ENCODE measurements around the gene NBR1.

DNA sequence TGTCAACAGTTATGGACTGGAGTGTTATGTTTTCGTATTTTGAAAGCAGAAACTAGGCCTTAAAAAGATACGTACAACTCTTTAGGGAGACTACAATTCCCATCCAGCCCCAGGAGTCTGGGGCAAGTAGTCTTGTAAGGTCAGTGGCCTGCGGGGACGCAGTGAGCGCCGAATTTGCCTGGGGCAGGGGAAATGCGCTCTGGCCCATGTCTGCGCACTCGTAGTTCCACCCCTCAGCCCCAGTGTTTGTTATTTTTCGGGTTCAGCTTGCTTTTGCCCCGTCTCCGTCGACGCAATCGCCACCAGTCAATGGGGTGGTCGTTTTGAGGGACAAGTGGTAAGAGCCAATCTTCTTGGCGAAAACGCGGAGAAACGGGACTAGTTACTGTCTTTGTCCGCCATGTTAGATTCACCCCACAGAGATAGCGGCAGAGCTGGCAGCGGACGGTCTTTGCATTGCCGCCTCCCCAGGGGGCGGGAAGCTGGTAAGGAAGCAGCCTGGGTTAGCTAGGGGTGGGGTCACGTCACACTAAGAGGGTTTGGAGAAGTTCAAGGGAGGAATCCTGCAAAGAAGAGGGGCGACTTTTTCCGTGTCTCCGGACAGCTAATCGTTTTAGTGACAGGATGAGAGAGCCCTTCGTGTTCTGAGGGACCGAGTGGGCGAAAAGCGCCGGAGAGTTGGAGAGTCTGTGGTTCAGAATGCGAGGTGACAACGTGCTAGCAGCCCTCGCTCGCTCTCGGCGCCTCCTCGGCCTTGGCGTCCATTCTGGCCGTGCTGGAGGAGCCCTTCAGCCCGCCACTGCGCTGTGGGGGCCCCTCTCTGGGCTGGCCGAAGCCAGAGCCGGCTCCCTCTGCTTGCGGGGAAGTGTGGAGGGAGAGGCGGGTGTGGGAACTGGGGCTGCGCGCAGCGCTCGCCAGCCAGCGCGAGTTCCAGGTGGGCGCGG is 44.8 kb upstream of the NBR1 start:
- TF ChIP-seq, protein P1, sequence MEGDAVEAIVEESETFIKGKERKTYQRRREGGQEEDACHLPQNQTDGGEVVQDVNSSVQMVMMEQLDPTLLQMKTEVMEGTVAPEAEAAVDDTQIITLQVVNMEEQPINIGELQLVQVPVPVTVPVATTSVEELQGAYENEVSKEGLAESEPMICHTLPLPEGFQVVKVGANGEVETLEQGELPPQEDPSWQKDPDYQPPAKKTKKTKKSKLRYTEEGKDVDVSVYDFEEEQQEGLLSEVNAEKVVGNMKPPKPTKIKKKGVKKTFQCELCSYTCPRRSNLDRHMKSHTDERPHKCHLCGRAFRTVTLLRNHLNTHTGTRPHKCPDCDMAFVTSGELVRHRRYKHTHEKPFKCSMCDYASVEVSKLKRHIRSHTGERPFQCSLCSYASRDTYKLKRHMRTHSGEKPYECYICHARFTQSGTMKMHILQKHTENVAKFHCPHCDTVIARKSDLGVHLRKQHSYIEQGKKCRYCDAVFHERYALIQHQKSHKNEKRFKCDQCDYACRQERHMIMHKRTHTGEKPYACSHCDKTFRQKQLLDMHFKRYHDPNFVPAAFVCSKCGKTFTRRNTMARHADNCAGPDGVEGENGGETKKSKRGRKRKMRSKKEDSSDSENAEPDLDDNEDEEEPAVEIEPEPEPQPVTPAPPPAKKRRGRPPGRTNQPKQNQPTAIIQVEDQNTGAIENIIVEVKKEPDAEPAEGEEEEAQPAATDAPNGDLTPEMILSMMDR (conservative IDR thresholded peaks at IDR 0.05), result no peak
- TF ChIP-seq EZH2 (IDR thresholded peaks at IDR 0.05; ENCODE audit: low read depth), result no peak
